CD8-positive, alpha-beta memory T cell (primary cell): ENCODE data around the gene SHROOM3. TPM values are rescaled to one million over a fixed set of nuclear protein-coding genes. Genes with fewer than 3 reads are reported as not detected.
A peak's percentile ranks its signal among the peaks of the same experiment; 100 is the strongest.

Experiments
- CTCF ChIA-PET: fragments of 350-600 bp; sonication (Branson Sonifier 250); formaldehyde crosslinking; loops from one replicate; lab custom pipeline; 2021; ENCODE audit warnings: antibody characterized with exemption; lab: Charles Lee
- POLR2A ChIA-PET: fragments of 350-600 bp; sonication (Branson Sonifier 250); formaldehyde crosslinking; loops from one replicate; lab custom pipeline; 2021; ENCODE audit warnings: antibody characterized with exemption; lab: Charles Lee
- DNase-seq, 5 donors: peaks; one replicate each; pipeline versions ENCODE4 v3.0.0 to v3.0.0-alpha.2; 2020 to 2022; ENCODE audit warnings: mixed read lengths in 1 of 5
- H3K27ac ChIP-seq: one replicate; pipeline ENCODE4 v1.7.0; 2013; ENCODE audit warnings: low read depth, mild to moderate bottlenecking, low read length, moderate library complexity
- H3K27me3 ChIP-seq: 2 replicates; pipeline ENCODE4 v1.7.0; 2013; ENCODE audit warnings: low read length, mild to moderate bottlenecking; ENCODE audit not compliant: insufficient read depth, poor library complexity, severe bottlenecking
- H3K36me3 ChIP-seq: 2 replicates; pipeline ENCODE4 v1.7.0; 2013; ENCODE audit warnings: mild to moderate bottlenecking, low read length, moderate library complexity; ENCODE audit not compliant: insufficient read depth
- H3K4me1 ChIP-seq: 2 replicates; pipeline ENCODE4 v1.7.0; 2013; ENCODE audit warnings: mild to moderate bottlenecking, low read length, moderate library complexity; ENCODE audit not compliant: insufficient read depth
- H3K4me3 ChIP-seq: 2 replicates; pipeline ENCODE4 v1.7.0; 2013; ENCODE audit warnings: mild to moderate bottlenecking, low read length
- H3K9me3 ChIP-seq: 2 replicates; pipeline ENCODE4 v1.7.0; 2013; ENCODE audit warnings: mild to moderate bottlenecking, low read length
- H3K27ac Mint-ChIP-seq, 8 donors: one replicate each; pipeline ENCODE4 v1.8.0; 2020 to 2021; ENCODE audit warnings: mixed read lengths in 8 of 8, mild to moderate bottlenecking in 6 of 8, inconsistent platforms in 3 of 8, moderate library complexity in 3 of 8
- H3K27me3 Mint-ChIP-seq, 2 donors: one replicate each; pipeline ENCODE4 v1.8.0; 2020 to 2021; ENCODE audit warnings: mixed read lengths in 2 of 2, mild to moderate bottlenecking in 1 of 2, moderate library complexity in 1 of 2
- H3K36me3 Mint-ChIP-seq, 3 donors: one replicate each; pipeline ENCODE4 v1.8.0; 2020 to 2021; ENCODE audit warnings: mixed read lengths in 3 of 3, inconsistent platforms in 1 of 3, mild to moderate bottlenecking in 1 of 3
- H3K4me1 Mint-ChIP-seq, 3 donors: one replicate each; pipeline ENCODE4 v1.8.0; 2020 to 2021; ENCODE audit warnings: mixed read lengths in 3 of 3, inconsistent platforms in 1 of 3, mild to moderate bottlenecking in 1 of 3
- H3K4me3 Mint-ChIP-seq, 7 donors: one replicate each; pipeline ENCODE4 v1.8.0; 2020 to 2021; ENCODE audit warnings: mixed read lengths in 7 of 7, mild to moderate bottlenecking in 6 of 7, moderate library complexity in 4 of 7, inconsistent platforms in 2 of 7
- H3K9me3 Mint-ChIP-seq, 5 donors: one replicate each; pipeline ENCODE4 v1.8.0; 2020 to 2022; ENCODE audit warnings: mixed read lengths in 5 of 5, mild to moderate bottlenecking in 3 of 5, moderate library complexity in 2 of 5, inconsistent platforms in 1 of 5
- polyA plus RNA-seq: library from polyadenylated mRNA; unstranded; fragments of 300-500 nt; fragmentation: Illumina TruSeq; gene quantifications from one replicate; pipeline ENCODE4 v1.2.3, GENCODE V29; 2021
- total RNA-seq, 2 experiments: library from RNA; stranded (reverse); gene quantifications; one replicate each; pipeline ENCODE4 v1.2.3, GENCODE V29; 2021

SHROOM3 gene
- total and polyA plus RNA-seq, 3 experiments from 2014 or later = not detected

GRCh38 chr4:76502886-76503285 lies 67.9 kb downstream of the SHROOM3 start:
- Histone ChIP-seq H3K4me3 (no peak overlapping the region), H3K27me3 (no peaks in the 10 kb centered on the region), H3K9me3 (no peaks in the 10 kb centered on the region), H3K36me3 (no peaks in the 10 kb centered on the region), H3K27ac (no peak overlapping the region), H3K4me1 (no peaks in the 10 kb centered on the region)
- no peak overlapping the region for H3K4me3 Mint-ChIP-seq
- no peaks in the 10 kb centered on the region for H3K9me3 Mint-ChIP-seq
- ChIA-PET POLR2A (no interaction called here), CTCF (interaction anchor here (1.0 to 2.1 kb wide), 2 partner anchors 323 to 700 kb away, joined by 3 to 9 read pairs; no protein-coding TSS in a partner anchor)
- H3K36me3 Mint-ChIP-seq = no peaks in the 10 kb centered on the region
- no peaks in the 10 kb centered on the region for H3K4me1 Mint-ChIP-seq
- no peak overlapping the region for H3K27ac Mint-ChIP-seq
- peaks cover 10 to 25% of the 10 kb centered on the region in 2 donors for H3K27me3 Mint-ChIP-seq
- no peak for DNase-seq

GRCh38 chr4:76504613-76505465 lies 69.8 kb downstream of the SHROOM3 start:
- Mint-ChIP-seq H3K27ac (no peak overlapping the region), H3K4me3 (no peak overlapping the region), H3K27me3 (peaks cover 9 to 30% of the 10 kb centered on the region in 2 donors), H3K9me3 (no peaks in the 10 kb centered on the region), H3K36me3 (no peaks in the 10 kb centered on the region), H3K4me1 (no peaks in the 10 kb centered on the region)
- ChIA-PET POLR2A (no interaction called here), CTCF (interaction anchor here (1.1 to 2.8 kb wide), 2 partner anchors 19 to 326 kb away, joined by 4 to 27 read pairs; no protein-coding TSS in a partner anchor)
- H3K27ac ChIP-seq = no peak overlapping the region
- no peaks in the 10 kb centered on the region for H3K4me1 ChIP-seq
- DNase-seq = peak in 1 of 5 donors; percentile 14
- no peaks in the 10 kb centered on the region for H3K27me3 ChIP-seq
- no peak overlapping the region for H3K4me3 ChIP-seq
- no peaks in the 10 kb centered on the region for H3K9me3 ChIP-seq
- H3K36me3 ChIP-seq = no peaks in the 10 kb centered on the region

GRCh38 chr4:76511947-76512346 lies 76.9 kb downstream of the SHROOM3 start:
- Mint-ChIP-seq H3K4me3 (no peak overlapping the region), H3K9me3 (peaks cover 0 to 9% (median 0%) of the 10 kb centered on the region in 5 donors), H3K4me1 (no peaks in the 10 kb centered on the region), H3K27ac (no peak overlapping the region), H3K27me3 (peaks cover 0 to 5% of the 10 kb centered on the region in 2 donors), H3K36me3 (peaks cover 0 to 4% (median 0%) of the 10 kb centered on the region in 3 donors)
- H3K27me3 ChIP-seq = no peaks in the 10 kb centered on the region
- no peaks in the 10 kb centered on the region for H3K36me3 ChIP-seq
- H3K4me3 ChIP-seq = no peak overlapping the region
- no peaks in the 10 kb centered on the region for H3K9me3 ChIP-seq
- ChIA-PET CTCF (no interaction called here), POLR2A (no interaction called here)
- H3K27ac ChIP-seq = no peak overlapping the region
- no peaks in the 10 kb centered on the region for H3K4me1 ChIP-seq
- no peak for DNase-seq

GRCh38 chr4:76513482-76513881 lies 78.5 kb downstream of the SHROOM3 start:
- no peak overlapping the region for H3K27ac ChIP-seq
- Mint-ChIP-seq H3K27me3 (peaks cover 0 to 2% of the 10 kb centered on the region in 2 donors), H3K27ac (no peak overlapping the region), H3K4me1 (no peaks in the 10 kb centered on the region), H3K4me3 (no peak overlapping the region), H3K36me3 (peaks cover 0 to 4% (median 0%) of the 10 kb centered on the region in 3 donors), H3K9me3 (peaks cover 0 to 9% (median 0%) of the 10 kb centered on the region in 5 donors)
- ChIA-PET POLR2A (no interaction called here), CTCF (no interaction called here)
- H3K27me3 ChIP-seq = no peaks in the 10 kb centered on the region
- H3K36me3 ChIP-seq = no peaks in the 10 kb centered on the region
- DNase-seq = no peak
- no peaks in the 10 kb centered on the region for H3K9me3 ChIP-seq
- H3K4me3 ChIP-seq = no peak overlapping the region
- no peaks in the 10 kb centered on the region for H3K4me1 ChIP-seq

GRCh38 chr4:76514087-76514486 lies 79.1 kb downstream of the SHROOM3 start:
- DNase-seq = no peak
- H3K27me3 Mint-ChIP-seq = no peaks in the 10 kb centered on the region
- no peak overlapping the region for H3K27ac Mint-ChIP-seq
- Histone ChIP-seq H3K4me1 (no peaks in the 10 kb centered on the region), H3K4me3 (no peak overlapping the region), H3K27me3 (no peaks in the 10 kb centered on the region), H3K36me3 (no peaks in the 10 kb centered on the region), H3K9me3 (no peaks in the 10 kb centered on the region), H3K27ac (no peak overlapping the region)
- peaks cover 0 to 4% (median 0%) of the 10 kb centered on the region in 3 donors for H3K36me3 Mint-ChIP-seq
- ChIA-PET POLR2A (no interaction called here), CTCF (no interaction called here)
- no peaks in the 10 kb centered on the region for H3K4me1 Mint-ChIP-seq
- peaks cover 0 to 9% (median 0%) of the 10 kb centered on the region in 5 donors for H3K9me3 Mint-ChIP-seq
- no peak overlapping the region for H3K4me3 Mint-ChIP-seq

GRCh38 chr4:76515975-76516843 lies 81.2 kb downstream of the SHROOM3 start:
- H3K4me1 ChIP-seq = no peaks in the 10 kb centered on the region
- no peaks in the 10 kb centered on the region for H3K36me3 ChIP-seq
- Mint-ChIP-seq H3K27ac (no peak overlapping the region), H3K4me1 (no peaks in the 10 kb centered on the region), H3K27me3 (no peaks in the 10 kb centered on the region), H3K36me3 (peaks cover 0 to 4% (median 0%) of the 10 kb centered on the region in 3 donors), H3K9me3 (peaks cover 0 to 9% (median 0%) of the 10 kb centered on the region in 5 donors), H3K4me3 (no peak overlapping the region)
- H3K27ac ChIP-seq = no peak overlapping the region
- no peaks in the 10 kb centered on the region for H3K27me3 ChIP-seq
- ChIA-PET POLR2A (no interaction called here), CTCF (no interaction called here)
- DNase-seq = no peak
- no peaks in the 10 kb centered on the region for H3K9me3 ChIP-seq
- H3K4me3 ChIP-seq = no peak overlapping the region

GRCh38 chr4:76518241-76518640 lies 83.2 kb downstream of the SHROOM3 start:
- no peaks in the 10 kb centered on the region for H3K4me1 ChIP-seq
- H3K27ac ChIP-seq = no peak overlapping the region
- Mint-ChIP-seq H3K27ac (peak overlapping the region in 1 of 8 donors; percentile 93), H3K36me3 (peaks cover 0 to 4% (median 0%) of the 10 kb centered on the region in 3 donors), H3K27me3 (no peaks in the 10 kb centered on the region), H3K9me3 (peaks cover 0 to 9% (median 0%) of the 10 kb centered on the region in 5 donors), H3K4me3 (no peak overlapping the region), H3K4me1 (no peaks in the 10 kb centered on the region)
- no peak for DNase-seq
- H3K9me3 ChIP-seq = no peaks in the 10 kb centered on the region
- H3K36me3 ChIP-seq = no peaks in the 10 kb centered on the region
- ChIA-PET POLR2A (no interaction called here), CTCF (no interaction called here)
- H3K27me3 ChIP-seq = no peaks in the 10 kb centered on the region
- no peak overlapping the region for H3K4me3 ChIP-seq

- H3K4me1 Mint-ChIP-seq = no peaks in the 10 kb centered on the region
- H3K27ac Mint-ChIP-seq = no peak overlapping the region
- no peaks in the 10 kb centered on the region for H3K36me3 ChIP-seq
- H3K27me3 Mint-ChIP-seq = peaks cover 7% of the 10 kb centered on the region in 2 donors
- DNase-seq = no peak
- H3K4me3 ChIP-seq = no peak overlapping the region
- H3K9me3 ChIP-seq = no peaks in the 10 kb centered on the region
- CTCF ChIA-PET = no interaction called here
- H3K4me1 ChIP-seq = no peaks in the 10 kb centered on the region
- H3K9me3 Mint-ChIP-seq = no peaks in the 10 kb centered on the region
- no peaks in the 10 kb centered on the region for H3K36me3 Mint-ChIP-seq
- no peak overlapping the region for H3K4me3 Mint-ChIP-seq
- H3K27ac ChIP-seq = no peak overlapping the region
- H3K27me3 ChIP-seq = peaks cover 3% of the 10 kb centered on the region
- POLR2A ChIA-PET = no interaction called here
Measured at GRCh38 chr4:76523593-76523992, 88.6 kb downstream of the SHROOM3 start.
